Retinal pigment epithelial cell (primary cell): ENCODE data around the gene USE1.

Experiments
- DNase-seq: peaks from one replicate; pipeline ENCODE4 v3.0.0-alpha.2; 2010; ENCODE audit warnings: low read depth
- H3K4me3 ChIP-seq: 2 replicates; pipeline ENCODE4 v1.5.1; 2011; ENCODE audit warnings: mild to moderate bottlenecking, low read length, control low read depth, moderate library complexity
- TF ChIP-seq, protein P1 (sequence below): conservative IDR thresholded peaks from 2 replicates; pipeline ENCODE4 v1.5.1; 2011; ENCODE audit warnings: low read depth, low read length, control low read depth, inconsistent platforms

The USE1 gene

DNA sequence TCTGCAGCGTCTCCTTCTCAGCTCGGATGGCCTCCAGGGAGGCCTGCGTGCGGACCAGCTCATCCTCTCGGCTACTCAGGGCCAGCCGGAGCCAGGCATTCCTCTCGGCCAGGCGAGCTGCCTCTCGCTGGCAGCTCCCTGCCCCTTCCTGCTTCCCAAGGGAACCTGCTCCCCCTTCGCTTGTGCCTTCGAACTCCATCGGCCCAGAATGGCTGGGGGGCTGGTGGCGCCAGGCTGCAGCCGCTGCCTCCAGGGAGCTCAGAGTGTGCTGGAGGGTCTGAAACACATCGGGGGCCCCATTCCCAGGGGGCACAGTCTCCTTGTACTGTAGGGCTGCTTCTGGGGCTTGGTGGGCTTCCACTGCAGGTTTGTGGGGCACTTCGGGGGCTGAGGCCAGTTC is 47.4 kb downstream of the USE1 start:
- TF ChIP-seq, protein P1, sequence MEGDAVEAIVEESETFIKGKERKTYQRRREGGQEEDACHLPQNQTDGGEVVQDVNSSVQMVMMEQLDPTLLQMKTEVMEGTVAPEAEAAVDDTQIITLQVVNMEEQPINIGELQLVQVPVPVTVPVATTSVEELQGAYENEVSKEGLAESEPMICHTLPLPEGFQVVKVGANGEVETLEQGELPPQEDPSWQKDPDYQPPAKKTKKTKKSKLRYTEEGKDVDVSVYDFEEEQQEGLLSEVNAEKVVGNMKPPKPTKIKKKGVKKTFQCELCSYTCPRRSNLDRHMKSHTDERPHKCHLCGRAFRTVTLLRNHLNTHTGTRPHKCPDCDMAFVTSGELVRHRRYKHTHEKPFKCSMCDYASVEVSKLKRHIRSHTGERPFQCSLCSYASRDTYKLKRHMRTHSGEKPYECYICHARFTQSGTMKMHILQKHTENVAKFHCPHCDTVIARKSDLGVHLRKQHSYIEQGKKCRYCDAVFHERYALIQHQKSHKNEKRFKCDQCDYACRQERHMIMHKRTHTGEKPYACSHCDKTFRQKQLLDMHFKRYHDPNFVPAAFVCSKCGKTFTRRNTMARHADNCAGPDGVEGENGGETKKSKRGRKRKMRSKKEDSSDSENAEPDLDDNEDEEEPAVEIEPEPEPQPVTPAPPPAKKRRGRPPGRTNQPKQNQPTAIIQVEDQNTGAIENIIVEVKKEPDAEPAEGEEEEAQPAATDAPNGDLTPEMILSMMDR = no peak
- no peak for DNase-seq
- no peak overlapping the region for H3K4me3 ChIP-seq

- TF ChIP-seq, protein P1 = no peak
- no peak overlapping the region for H3K4me3 ChIP-seq
Observed at GRCh38 chr19:17263712-17264640, 48.8 kb downstream of the USE1 start.

DNA sequence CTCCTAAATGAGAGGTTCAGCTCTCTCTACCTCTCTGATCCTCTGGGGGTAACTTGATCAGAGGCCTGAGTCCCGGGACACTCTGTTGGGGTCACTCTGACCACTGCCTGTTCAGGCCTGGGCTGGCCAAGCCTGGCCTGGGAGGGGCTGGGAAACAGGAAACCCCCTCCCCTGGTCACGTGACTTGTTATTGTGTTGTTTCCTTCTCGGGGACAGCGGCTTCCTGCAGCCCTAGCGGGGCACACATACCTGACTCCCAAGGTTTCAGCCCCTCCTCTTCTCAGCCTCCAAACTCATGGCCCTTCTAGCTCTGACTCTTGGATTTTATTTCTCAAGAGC is 49.5 kb downstream of the USE1 start, which contains the start of gene USHBP1:
Gene USHBP1 (minus strand): TSS at position 105 of the 339 bp plus-strand sequence. CDS start 446 bp downstream, outside the sequence.
- DNase-seq = no peak
- TF ChIP-seq, protein P1 = no peak
- no peak within 1 kb of the TSS for H3K4me3 ChIP-seq

More at GRCh38 chr19:17263712-17264640, 48.8 kb downstream of the USE1 start:
- DNase-seq = no peak

GRCh38 chr19:17266026-17266425 is 50.9 kb downstream of the USE1 start:
- no peak for DNase-seq
- no peak overlapping the region for H3K4me3 ChIP-seq
- TF ChIP-seq, protein P1 = no peak

- no peak overlapping the region for H3K4me3 ChIP-seq
- TF ChIP-seq, protein P1 = no peak
- no peak for DNase-seq
Observed at GRCh38 chr19:17266589-17266974, 51.4 kb downstream of the USE1 start.

DNA sequence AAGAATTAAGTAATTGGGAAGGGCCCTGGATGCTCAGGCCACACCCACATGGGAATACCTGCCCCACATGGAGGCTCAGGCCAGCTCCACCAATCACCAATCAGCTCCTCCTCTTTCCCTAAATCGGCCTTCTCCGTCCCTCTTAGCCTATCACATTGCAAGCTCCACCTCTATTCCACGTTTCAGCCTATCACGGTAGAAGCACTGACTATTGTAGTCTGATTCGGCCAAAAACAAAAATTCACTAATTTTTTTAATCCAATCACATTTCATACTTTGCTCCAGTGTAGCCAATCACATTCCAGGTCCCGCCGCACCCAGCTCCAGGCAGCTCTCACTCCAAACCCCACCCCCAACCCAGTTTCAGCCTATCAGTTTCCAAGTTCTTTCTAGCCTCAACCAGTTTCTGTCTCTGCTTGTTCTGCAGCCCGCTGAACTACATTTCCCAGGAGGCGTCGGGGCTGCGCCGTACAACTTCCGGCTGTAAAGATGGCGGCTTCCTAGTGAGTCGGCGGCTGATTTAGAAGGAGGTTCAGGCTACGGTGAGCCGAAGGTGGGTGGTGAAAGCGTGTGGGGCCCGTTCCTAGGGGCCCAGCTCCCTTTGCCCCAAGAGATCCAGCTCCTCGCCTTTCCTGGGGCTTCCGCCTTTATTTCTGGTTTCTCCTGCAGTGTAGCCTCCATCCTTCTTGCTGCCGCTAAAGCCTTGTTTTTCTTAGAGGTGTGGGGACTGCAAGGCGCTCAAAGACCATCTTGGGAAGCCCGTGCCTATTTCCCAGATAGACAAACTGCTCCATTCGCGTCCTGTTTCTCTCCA is 52.0 kb downstream of the USE1 start, which contains the start of gene BABAM1:
Gene BABAM1 (plus strand): TSS at position 469 of the 814 bp plus-strand sequence. CDS start 1,364 bp downstream, outside the sequence.
- TF ChIP-seq, protein P1 = no peak
- peak; percentile 97 for DNase-seq

More for the DNA sequence above, 52.0 kb downstream of the USE1 start, which contains the start of gene BABAM1:
- peak within 1 kb of the TSS; percentile 99 for H3K4me3 ChIP-seq
